PC-3 (cell line): Measurements from ENCODE around the gene IFI44L. TPM values are rescaled to one million over a fixed set of nuclear protein-coding genes. Genes with fewer than 3 reads are reported as not detected.
A peak's percentile ranks its signal among the peaks of the same experiment; 100 is the strongest.

Source experiments
- ATAC-seq: fragments of 200-7000 bp; cut with Tn5 transposase; 2 replicates; pipeline ENCODE4 v1.9.1; 2020; ENCODE audit warnings: mild to moderate bottlenecking, moderate library complexity
- Bru-seq: library from RNA; stranded (reverse); fragments of 400-500 nt; gene quantifications from one replicate; lab custom pipeline; 2021; lab: Mats Ljungman, UMichigan
- BruChase-seq, 2 experiments: library from RNA; stranded (reverse); fragments of 400-500 nt; gene quantifications; one replicate each; lab custom pipeline; 2021; lab: Mats Ljungman, UMichigan
- BruUV-seq: library from RNA; stranded (reverse); fragments of 400-500 nt; replicated peaks from 2 replicates; lab custom pipeline; 2021; lab: Mats Ljungman, UMichigan
- CTCF ChIA-PET: fragments of 300-600 bp; sonication (Branson Sonifier 250); formaldehyde crosslinking; loops from one replicate; lab custom pipeline; 2022; ENCODE audit warnings: antibody characterized with exemption; lab: Charles Lee
- POLR2A ChIA-PET: fragments of 300-600 bp; sonication (Branson Sonifier 250); formaldehyde crosslinking; loops from one replicate; lab custom pipeline; 2022; ENCODE audit warnings: antibody characterized with exemption; ENCODE audit not compliant: unreplicated experiment; lab: Charles Lee
- DNase-seq: peaks from one replicate; pipeline ENCODE4 v3.0.0-alpha.2; 2015
- H2AFZ ChIP-seq: fragments of 300-600 bp; sonication (generic); 2 replicates; pipeline ENCODE4 v1.6.0; 2016; ENCODE audit warnings: antibody characterized with exemption, low read length
- H3F3A ChIP-seq: fragments of 300-600 bp; sonication (generic); one replicate; pipeline ENCODE4 v1.6.0; 2017; ENCODE audit warnings: antibody characterized with exemption, low read length, control low read depth, mild to moderate bottlenecking; ENCODE audit not compliant: unreplicated experiment
- H3K27ac ChIP-seq: fragments of 300-600 bp; sonication (generic); 2 replicates; pipeline ENCODE4 v1.5.1; 2016; ENCODE audit warnings: mild to moderate bottlenecking, low read length
- H3K27me3 ChIP-seq: fragments of 300-600 bp; sonication (generic); 2 replicates; pipeline ENCODE4 v1.6.1; 2016; ENCODE audit warnings: low read length, mixed read lengths
- H3K36me3 ChIP-seq: fragments of 300-600 bp; sonication (generic); 2 replicates; pipeline ENCODE4 v1.6.1; 2016; ENCODE audit warnings: low read depth, mixed run types, low read length, mixed read lengths
- H3K4me1 ChIP-seq: fragments of 300-600 bp; sonication (generic); 2 replicates; pipeline ENCODE4 v1.5.1; 2016; ENCODE audit warnings: low read length; ENCODE audit not compliant: insufficient read depth
- H3K4me2 ChIP-seq: fragments of 300-600 bp; sonication (generic); 2 replicates; pipeline ENCODE4 v1.6.0; 2016; ENCODE audit warnings: low read length
- H3K4me3 ChIP-seq: fragments of 300-600 bp; sonication (generic); 2 replicates; pipeline ENCODE4 v1.5.1; 2016; ENCODE audit warnings: mild to moderate bottlenecking, low read length, mixed read lengths
- H3K79me2 ChIP-seq: fragments of 300-600 bp; sonication (generic); 2 replicates; pipeline ENCODE4 v1.6.1; 2017; ENCODE audit warnings: low read length, mixed read lengths
- H3K9ac ChIP-seq: fragments of 300-600 bp; sonication (generic); 2 replicates; pipeline ENCODE4 v1.6.0; 2016; ENCODE audit warnings: mild to moderate bottlenecking, low read length
- H3K9me2 ChIP-seq: fragments of 300-600 bp; sonication (generic); replicated peaks from 2 replicates; pipeline ENCODE4 v1.6.1; 2016; ENCODE audit warnings: mixed run types, low read length, mixed read lengths
- H3K9me3 ChIP-seq: fragments of 300-600 bp; sonication (generic); 2 replicates; pipeline ENCODE4 v1.6.1; 2016; ENCODE audit warnings: low read length, mixed read lengths
- H4K20me1 ChIP-seq: fragments of 300-600 bp; sonication (generic); 2 replicates; pipeline ENCODE4 v1.6.1; 2016; ENCODE audit warnings: low read length, mixed read lengths
- CTCF ChIP-seq: fragments of 300-600 bp; sonication (generic); conservative IDR thresholded peaks from 2 replicates; pipeline ENCODE4 v1.5.1; 2017; ENCODE audit warnings: antibody characterized with exemption, low read depth, mild to moderate bottlenecking, low read length
- EZH2 ChIP-seq: fragments of 300-600 bp; sonication (generic); IDR thresholded peaks from one replicate; pipeline ENCODE4 v1.6.1; 2017; ENCODE audit warnings: antibody characterized with exemption, mild to moderate bottlenecking, low read length; ENCODE audit not compliant: unreplicated experiment
- EZH2phosphoT487 ChIP-seq: fragments of 300-600 bp; sonication (generic); IDR thresholded peaks from 2 replicates; pipeline ENCODE4 v1.6.1; 2018; ENCODE audit warnings: mild to moderate bottlenecking, antibody characterized with exemption, low read length, borderline replicate concordance
- intact Hi-C: fragments of 100-400 bp; cut with micrococcal nuclease; formaldehyde crosslinking; loops from 2 replicates; pipeline ENCODE4 v1.9.0; 2023
- long read RNA-seq: library from polyadenylated mRNA; unstranded; transcript quantifications from one replicate; pipeline ENCODE4 v2.0.0, GENCODE V29; 2021; ENCODE audit not compliant: unreplicated experiment
- total RNA-seq: library from RNA; depleted of rRNA; stranded (reverse); fragments of >200 nt; gene quantifications from 2 replicates; pipeline ENCODE4 v1.2.3, GENCODE V29; 2014; rRNA removed

Gene IFI44L
- 4.1 and 5.5 TPM in 2 replicates for total RNA-seq
- percentile 86 among the genes with signal in this experiment for Bru-seq, nascent RNA
- percentile 87 among the genes with signal in this experiment for BruChase-seq, experiment 1, labeled RNA remaining after a 6-hour chase
- percentile 99 among the genes with signal in this experiment for BruChase-seq, experiment 2, labeled RNA remaining after a 2-hour chase
- long read RNA-seq, full-length matches to known transcripts = 73 of 118 reads
- long read RNA-seq, partial matches to known transcripts = 6 of 118 reads
- long read RNA-seq, other reads (novel, unspliced or antisense) = 39 of 118 reads

GRCh38 chr1:78619803-78620579 is at the start of gene IFI44L:
TSS of gene IFI44L (plus strand) at chr1:78620448. CDS start at chr1:78627916, 7,468 bp downstream.
- BruUV-seq = TSS peak; percentile 85
- TF ChIP-seq EZH2phosphoT487 = no peak
- no peak for TF ChIP-seq EZH2
- TF ChIP-seq CTCF = no peak
- ATAC-seq (peak; percentile 66), DNase-seq (peak; percentile 57)
- Histone ChIP-seq H3K36me3 (no peaks in the 10 kb centered on the region), H3K27me3 (no peaks in the 10 kb centered on the region), H3K4me1 (peaks cover 24% of the 10 kb centered on the region), H4K20me1 (no peaks in the 10 kb centered on the region), H3K9me2 (no peaks in the 10 kb centered on the region), H3K4me3 (peak within 1 kb of the TSS; percentile 61), H3K4me2 (peak within 1 kb of the TSS; percentile 85), H2AFZ (peak within 1 kb of the TSS; percentile 79), H3K9ac (peak within 1 kb of the TSS; percentile 38), H3K27ac (peak within 1 kb of the TSS; percentile 51), H3K9me3 (no peaks in the 10 kb centered on the region), H3K79me2 (no peaks in the 10 kb centered on the region), H3F3A (no peaks in the 10 kb centered on the region)
- ChIA-PET CTCF (interaction anchor here (0.6 kb wide), 1 partner anchor 852 kb away, joined by 4 read pairs; no protein-coding TSS in a partner anchor), POLR2A (interaction anchor here (0.6 to 0.9 kb wide), 6 partner anchors 12 to 616 kb away, joined by 3 to 5 read pairs (median 4); partner anchors contain the start of genes DNAJB4 and IFI44)
- intact Hi-C loops = loop anchor here (1.0 to 2.0 kb wide), 2 partner anchors 213 to 577 kb away; no protein-coding TSS in a partner anchor

GRCh38 chr1:78570539-78570938 is 49.7 kb upstream of the IFI44L start:
- H3K4me1 ChIP-seq = no peaks in the 10 kb centered on the region
- H3K9me2 ChIP-seq = 0 out of 2 replicates have a peak, but pooled peaks cover 2% of the 10 kb centered on the region
- TF ChIP-seq CTCF (no peak; the same call in 1 of the 2 replicates), EZH2 (no peak)
- no peaks in the 10 kb centered on the region for H3K79me2 ChIP-seq
- H3K4me3 ChIP-seq = no peak overlapping the region
- intact Hi-C loops = no loop called here
- ATAC-seq (no peak), DNase-seq (no peak)
- no peaks in the 10 kb centered on the region for H3K9me3 ChIP-seq
- ChIA-PET CTCF (no interaction called here), POLR2A (no interaction called here)
- no peaks in the 10 kb centered on the region for H3F3A ChIP-seq
- no peaks in the 10 kb centered on the region for H4K20me1 ChIP-seq
- H2AFZ ChIP-seq = no peak overlapping the region
- no peak overlapping the region for H3K27ac ChIP-seq
- BruUV-seq = no TSS peak
- H3K27me3 ChIP-seq = no peaks in the 10 kb centered on the region
- no peak overlapping the region for H3K9ac ChIP-seq
- no peak overlapping the region for H3K4me2 ChIP-seq
- H3K36me3 ChIP-seq = no peaks in the 10 kb centered on the region
